ENCODE data around the gene BRDT. TPM values are rescaled to one million over a fixed set of nuclear protein-coding genes. Genes with fewer than 3 reads are reported as not detected.

BRDT gene
- total RNA-seq, 3 donors from 2014 or later (not counting 1 experiment from before 2014, with no cell fraction given), result not detected

DNA sequence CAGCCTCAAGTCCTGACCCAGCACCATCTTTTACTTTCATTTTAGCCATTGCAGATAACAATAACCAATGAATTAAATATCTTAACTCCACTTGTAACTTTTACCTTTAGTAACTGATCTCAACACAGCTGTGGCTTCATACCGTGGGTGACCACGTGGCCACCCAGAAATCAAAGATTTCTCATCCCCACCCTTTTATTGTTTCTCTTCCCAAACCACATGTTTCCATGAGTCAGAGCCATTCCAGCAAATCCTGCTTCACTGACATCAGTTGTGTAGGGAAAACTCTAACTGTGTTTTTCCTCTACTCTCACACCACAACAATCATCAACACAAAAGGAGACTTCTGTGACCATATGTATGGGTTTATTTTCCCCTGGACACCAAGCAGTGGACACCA lies 25.1 kb upstream of the BRDT start:
- Mint-ChIP-seq H3K36me3 (no peaks in the 10 kb centered on the region), H3K27me3 (ENCODE audit: low read depth in 2 of 2) (no peaks in the 10 kb centered on the region), H3K27ac (peak overlapping the region; percentile 0 to 51), H3K9me3 (no peaks in the 10 kb centered on the region), H3K4me1 (peaks cover 9% of the 10 kb centered on the region in 2 donors), H3K4me3 (peak overlapping the region; percentile 7)
- H3K9me3 ChIP-seq (ENCODE audit: control insufficient read depth, insufficient read depth, low read length), result no peaks in the 10 kb centered on the region
- TF ChIP-seq, protein P1, sequence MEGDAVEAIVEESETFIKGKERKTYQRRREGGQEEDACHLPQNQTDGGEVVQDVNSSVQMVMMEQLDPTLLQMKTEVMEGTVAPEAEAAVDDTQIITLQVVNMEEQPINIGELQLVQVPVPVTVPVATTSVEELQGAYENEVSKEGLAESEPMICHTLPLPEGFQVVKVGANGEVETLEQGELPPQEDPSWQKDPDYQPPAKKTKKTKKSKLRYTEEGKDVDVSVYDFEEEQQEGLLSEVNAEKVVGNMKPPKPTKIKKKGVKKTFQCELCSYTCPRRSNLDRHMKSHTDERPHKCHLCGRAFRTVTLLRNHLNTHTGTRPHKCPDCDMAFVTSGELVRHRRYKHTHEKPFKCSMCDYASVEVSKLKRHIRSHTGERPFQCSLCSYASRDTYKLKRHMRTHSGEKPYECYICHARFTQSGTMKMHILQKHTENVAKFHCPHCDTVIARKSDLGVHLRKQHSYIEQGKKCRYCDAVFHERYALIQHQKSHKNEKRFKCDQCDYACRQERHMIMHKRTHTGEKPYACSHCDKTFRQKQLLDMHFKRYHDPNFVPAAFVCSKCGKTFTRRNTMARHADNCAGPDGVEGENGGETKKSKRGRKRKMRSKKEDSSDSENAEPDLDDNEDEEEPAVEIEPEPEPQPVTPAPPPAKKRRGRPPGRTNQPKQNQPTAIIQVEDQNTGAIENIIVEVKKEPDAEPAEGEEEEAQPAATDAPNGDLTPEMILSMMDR (IDR thresholded peaks at IDR 0.05), result no peak
- 37% methylated on average over 2 of the region's 2 CpGs for WGBS (ENCODE audit: insufficient coverage)
- no peak for DNase-seq
- no peak overlapping the region for H3K4me3 ChIP-seq (ENCODE audit: low read length)
- peaks cover 9% of the 10 kb centered on the region for H3K4me1 ChIP-seq (ENCODE audit: control insufficient read depth, insufficient read depth, low read length)
- H3K27me3 ChIP-seq (ENCODE audit: control insufficient read depth, insufficient read depth, low read length), result no peaks in the 10 kb centered on the region
- ATAC-seq, result no peak
- intact Hi-C loops (cut with micrococcal nuclease), result no loop called here
- no peaks in the 10 kb centered on the region for H3K36me3 ChIP-seq (ENCODE audit: control insufficient read depth, insufficient read depth, low read length)
- no peak overlapping the region for H3K27ac ChIP-seq (ENCODE audit: low read length)

DNA sequence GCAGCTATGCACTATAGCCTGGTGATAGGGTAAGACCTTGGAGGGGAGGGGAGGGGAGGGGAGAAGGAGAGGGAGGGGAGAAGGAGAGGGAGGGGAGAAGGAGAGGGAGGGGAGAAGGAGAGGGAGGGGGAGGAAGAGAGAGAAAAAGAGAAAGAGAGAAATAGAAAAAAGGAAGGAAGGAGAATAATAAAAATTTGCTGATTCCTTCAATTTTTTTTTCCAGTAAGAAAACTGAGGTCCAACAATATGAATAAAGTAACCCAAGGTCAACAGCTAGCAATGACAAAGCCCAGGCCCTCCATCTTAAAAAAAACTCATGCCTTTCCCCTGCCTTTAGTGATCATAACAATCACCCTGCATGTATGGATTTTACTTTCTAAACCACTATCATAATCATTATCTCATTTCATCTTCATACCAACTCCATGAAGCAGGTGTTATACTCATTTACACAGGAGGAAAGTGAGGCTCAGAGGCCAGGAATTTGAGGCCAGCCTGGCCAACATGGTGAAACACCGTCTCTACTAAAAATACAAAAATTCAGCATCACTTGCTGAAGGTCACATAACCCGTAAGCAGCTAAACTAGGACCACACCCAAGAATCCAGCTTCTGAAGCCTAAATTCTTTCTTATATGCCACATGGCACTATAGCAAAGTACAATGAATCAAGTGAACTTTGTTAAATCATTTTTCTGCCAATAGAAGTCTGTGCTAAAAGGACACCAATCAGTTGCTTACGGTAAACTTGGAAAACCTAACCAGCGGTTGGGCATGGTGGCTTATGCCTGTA lies 23.4 kb upstream of the BRDT start:
- no peaks in the 10 kb centered on the region for H3K36me3 Mint-ChIP-seq
- TF ChIP-seq, protein P1 (IDR thresholded peaks at IDR 0.05), result no peak
- H3K27ac Mint-ChIP-seq, result peak overlapping the region in 1 of 2 donors; percentile 14
- no peak overlapping the region for H3K27ac ChIP-seq (ENCODE audit: low read length)
- no peak overlapping the region for H3K4me3 Mint-ChIP-seq
- no peaks in the 10 kb centered on the region for H3K9me3 ChIP-seq (ENCODE audit: control insufficient read depth, insufficient read depth, low read length)
- no peak overlapping the region for H3K4me3 ChIP-seq (ENCODE audit: low read length)
- peaks cover 9% of the 10 kb centered on the region for H3K4me1 ChIP-seq (ENCODE audit: control insufficient read depth, insufficient read depth, low read length)
- peaks cover 9% of the 10 kb centered on the region in 2 donors for H3K4me1 Mint-ChIP-seq
- DNase-seq (no peak), ATAC-seq (no peak)
- 87% methylated on average over 4 of the region's 4 CpGs for WGBS (ENCODE audit: insufficient coverage)
- H3K27me3 ChIP-seq (ENCODE audit: control insufficient read depth, insufficient read depth, low read length), result no peaks in the 10 kb centered on the region
- H3K27me3 Mint-ChIP-seq (ENCODE audit: low read depth in 2 of 2), result no peaks in the 10 kb centered on the region
- no peaks in the 10 kb centered on the region for H3K9me3 Mint-ChIP-seq
- intact Hi-C loops (cut with micrococcal nuclease), result loop anchor here (5.0 kb wide), 2 partner anchors 214 to 759 kb away; no protein-coding TSS in a partner anchor
- no peaks in the 10 kb centered on the region for H3K36me3 ChIP-seq (ENCODE audit: control insufficient read depth, insufficient read depth, low read length)

DNA sequence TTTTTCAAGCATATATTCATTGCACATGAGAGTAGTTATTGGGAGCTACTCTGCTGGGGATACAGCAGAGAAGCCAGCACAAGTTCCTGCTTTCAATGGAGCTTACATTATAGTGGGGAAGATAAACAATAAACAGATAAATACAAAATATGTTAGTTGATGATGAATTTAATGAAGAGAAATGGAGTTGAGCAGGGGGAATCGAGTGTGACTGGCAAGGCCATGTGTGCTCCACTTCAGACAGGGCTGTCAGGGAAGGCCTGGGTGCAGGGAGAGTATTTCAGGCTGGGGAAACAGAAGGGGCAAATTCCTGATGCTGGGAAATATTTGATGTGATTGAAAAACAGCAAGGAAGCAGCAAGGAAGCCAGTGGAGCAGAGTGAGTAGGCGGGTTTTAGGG lies 21.2 kb upstream of the BRDT start:
- Mint-ChIP-seq H3K36me3 (no peaks in the 10 kb centered on the region), H3K27me3 (ENCODE audit: low read depth in 2 of 2) (no peaks in the 10 kb centered on the region), H3K4me1 (peaks cover 9% of the 10 kb centered on the region in 2 donors), H3K27ac (no peak overlapping the region), H3K4me3 (no peak overlapping the region), H3K9me3 (no peaks in the 10 kb centered on the region)
- Histone ChIP-seq H3K9me3 (ENCODE audit: control insufficient read depth, insufficient read depth, low read length) (no peaks in the 10 kb centered on the region), H3K4me1 (ENCODE audit: control insufficient read depth, insufficient read depth, low read length) (peaks cover 9% of the 10 kb centered on the region), H3K36me3 (ENCODE audit: control insufficient read depth, insufficient read depth, low read length) (no peaks in the 10 kb centered on the region), H3K4me3 (ENCODE audit: low read length) (no peak overlapping the region), H3K27ac (ENCODE audit: low read length) (no peak overlapping the region), H3K27me3 (ENCODE audit: control insufficient read depth, insufficient read depth, low read length) (no peaks in the 10 kb centered on the region)
- 96% methylated on average over 2 of the region's 2 CpGs for WGBS (ENCODE audit: insufficient coverage)
- intact Hi-C loops (cut with micrococcal nuclease), result loop anchor here (5.0 kb wide), 2 partner anchors 216 to 761 kb away; no protein-coding TSS in a partner anchor
- DNase-seq (no peak), ATAC-seq (no peak)
- TF ChIP-seq, protein P1 (IDR thresholded peaks at IDR 0.05), result no peak
